Activated naive CD8-positive, alpha-beta T cell treated with anti-CD3 and anti-CD28 coated beads for 36 hours (primary cell): ENCODE data around the gene PRPF19. TPM values are rescaled to one million over a fixed set of nuclear protein-coding genes. Genes with fewer than 3 reads are reported as not detected.

ENCODE experiments used
- DNase-seq: peaks from one replicate; pipeline ENCODE4 v3.0.0; 2021
- H3K27ac Mint-ChIP-seq: one replicate; pipeline ENCODE4 v1.8.0; 2022; ENCODE audit warnings: mild to moderate bottlenecking, moderate library complexity, mixed read lengths
- H3K27me3 Mint-ChIP-seq: one replicate; pipeline ENCODE4 v1.8.0; 2022; ENCODE audit warnings: mild to moderate bottlenecking, mixed read lengths
- H3K36me3 Mint-ChIP-seq: one replicate; pipeline ENCODE4 v1.8.0; 2021; ENCODE audit warnings: mild to moderate bottlenecking, mixed read lengths
- H3K4me1 Mint-ChIP-seq: one replicate; pipeline ENCODE4 v1.8.0; 2021; ENCODE audit warnings: mixed read lengths
- H3K4me3 Mint-ChIP-seq: one replicate; pipeline ENCODE4 v1.8.0; 2022; ENCODE audit warnings: mild to moderate bottlenecking, moderate library complexity, mixed read lengths
- H3K9me3 Mint-ChIP-seq: one replicate; pipeline ENCODE4 v1.8.0; 2022; ENCODE audit warnings: mixed read lengths
- total RNA-seq, 2 experiments: library from RNA; stranded (reverse); gene quantifications; one replicate each; pipeline ENCODE4 v1.2.3, GENCODE V29; 2021

PRPF19 gene
- total RNA-seq, 2 experiments from 2014 or later = 209 to 213 TPM

DNA sequence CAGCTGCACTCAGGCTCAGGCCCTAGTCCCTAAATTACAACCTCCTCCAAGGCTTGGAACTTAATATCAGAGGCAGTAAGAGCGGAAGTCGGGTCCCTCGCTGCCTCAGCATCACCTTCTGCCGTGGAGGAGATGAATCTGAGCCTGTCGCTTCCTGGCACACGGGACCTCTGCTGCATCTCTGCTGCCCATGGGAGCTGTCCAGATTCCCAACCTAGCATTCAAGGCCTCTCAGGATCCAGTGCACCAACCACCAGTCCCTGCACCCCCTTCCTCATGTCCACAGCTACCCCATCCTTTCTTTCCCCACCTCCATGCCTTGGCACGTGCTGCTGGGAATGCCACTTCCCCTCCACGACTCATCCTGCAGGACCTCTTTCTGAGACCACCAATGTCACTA is 48.1 kb downstream of the PRPF19 start:
- Mint-ChIP-seq H3K27me3 (no peaks in the 10 kb centered on the region), H3K4me3 (no peak overlapping the region), H3K36me3 (peaks cover under 1% of the 10 kb centered on the region), H3K4me1 (peaks cover 26% of the 10 kb centered on the region), H3K27ac (no peak overlapping the region), H3K9me3 (no peaks in the 10 kb centered on the region)
- DNase-seq = no peak

DNA sequence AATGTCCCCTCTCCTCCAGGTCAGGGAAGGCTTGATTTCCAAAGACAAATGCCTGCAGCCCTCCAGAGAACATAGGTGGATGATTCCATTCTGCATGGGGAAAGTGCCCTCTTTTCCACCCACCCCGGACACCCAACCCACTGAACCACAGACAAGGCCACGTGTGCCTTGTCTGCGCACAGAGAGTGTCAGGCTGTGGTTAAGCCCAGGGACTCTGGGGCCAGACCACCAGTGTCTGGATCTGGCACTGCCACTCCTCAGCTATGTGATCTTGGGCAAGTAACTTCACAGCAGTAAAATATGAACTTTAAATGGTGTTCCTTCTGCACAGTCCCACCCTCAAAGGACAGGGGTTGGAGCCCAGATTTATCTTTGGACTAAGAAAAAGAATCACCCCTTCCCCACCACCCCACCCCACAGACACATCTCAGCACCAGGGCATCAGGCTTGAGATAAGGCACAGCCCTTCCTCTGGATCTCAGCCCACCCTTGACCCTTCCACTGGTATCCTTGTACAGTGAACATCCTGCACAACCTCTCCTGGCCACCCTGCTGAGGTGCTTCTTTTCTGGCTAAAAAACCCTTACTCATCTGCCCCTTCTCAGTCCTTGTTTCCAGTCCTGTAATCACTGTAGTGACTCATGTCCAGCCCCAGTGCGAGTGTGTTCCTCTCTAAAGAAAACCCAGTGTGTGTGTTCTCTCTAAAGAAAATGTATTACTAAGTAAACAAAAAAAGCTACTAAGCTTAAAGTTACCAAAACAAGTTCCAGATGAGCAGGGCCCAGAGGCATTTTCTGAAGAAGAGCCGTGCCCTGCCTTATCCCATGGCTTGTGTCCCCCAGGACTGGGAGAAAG is 48.8 kb downstream of the PRPF19 start:
- peaks cover 26% of the 10 kb centered on the region for H3K4me1 Mint-ChIP-seq
- H3K27ac Mint-ChIP-seq = peak overlapping the region; percentile 13
- no peak overlapping the region for H3K4me3 Mint-ChIP-seq
- DNase-seq = no peak
- H3K27me3 Mint-ChIP-seq = no peaks in the 10 kb centered on the region
- H3K9me3 Mint-ChIP-seq = no peaks in the 10 kb centered on the region
- H3K36me3 Mint-ChIP-seq = peaks cover 3% of the 10 kb centered on the region

DNA sequence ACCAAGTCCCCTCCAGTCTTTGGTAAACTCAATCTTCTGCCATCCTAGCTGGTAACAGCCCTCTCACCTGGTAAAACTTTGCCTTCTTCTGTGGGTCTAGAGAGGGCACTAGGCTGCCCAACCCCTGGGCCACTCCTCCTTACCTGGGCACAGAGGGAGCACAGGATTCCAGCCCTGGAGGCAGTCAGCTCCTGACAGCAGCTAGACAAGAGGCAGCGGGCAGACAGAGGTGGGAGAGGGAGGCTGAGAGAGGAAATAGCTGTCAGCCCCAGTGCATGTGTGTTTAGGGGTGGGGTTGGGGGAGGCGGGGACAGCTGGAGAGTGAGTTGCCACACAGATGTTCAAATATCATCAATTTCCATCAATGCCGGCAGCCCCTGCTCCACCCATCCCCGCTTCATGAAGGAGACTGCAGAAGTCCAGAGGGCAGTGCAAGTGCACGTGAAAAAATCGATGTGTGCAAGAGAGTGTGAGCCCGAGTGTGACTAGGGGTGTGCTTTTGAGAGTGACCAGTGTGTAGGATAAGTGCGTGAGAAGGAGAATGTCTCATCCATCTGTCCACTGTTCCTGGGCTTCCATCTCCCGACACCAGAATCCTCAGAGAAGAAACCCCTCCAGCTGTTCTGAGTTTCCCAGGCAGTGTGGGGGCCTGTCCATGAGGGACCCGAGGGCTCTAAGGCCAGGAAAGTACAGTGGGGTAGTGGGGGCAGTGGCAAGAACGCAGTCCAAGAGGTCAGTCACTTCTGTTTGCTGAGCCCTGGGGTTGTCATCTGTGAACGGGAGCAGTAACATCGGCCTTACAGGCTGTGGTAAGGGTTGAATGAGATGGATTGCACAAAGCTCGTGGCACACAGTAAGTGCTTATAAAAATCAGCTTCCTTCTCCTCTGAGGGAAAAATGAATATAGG is 50.4 kb downstream of the PRPF19 start, which contains the start of gene PTGDR2:
Gene PTGDR2 (minus strand): TSS at position 225 of the 908 bp plus-strand sequence. CDS start 2,228 bp downstream, outside the sequence.
- Mint-ChIP-seq H3K9me3 (no peaks in the 10 kb centered on the region), H3K36me3 (peaks cover 12% of the 10 kb centered on the region), H3K4me1 (peaks cover 26% of the 10 kb centered on the region), H3K27ac (no peak within 1 kb of the TSS), H3K4me3 (no peak within 1 kb of the TSS), H3K27me3 (no peaks in the 10 kb centered on the region)
- no peak for DNase-seq

DNA sequence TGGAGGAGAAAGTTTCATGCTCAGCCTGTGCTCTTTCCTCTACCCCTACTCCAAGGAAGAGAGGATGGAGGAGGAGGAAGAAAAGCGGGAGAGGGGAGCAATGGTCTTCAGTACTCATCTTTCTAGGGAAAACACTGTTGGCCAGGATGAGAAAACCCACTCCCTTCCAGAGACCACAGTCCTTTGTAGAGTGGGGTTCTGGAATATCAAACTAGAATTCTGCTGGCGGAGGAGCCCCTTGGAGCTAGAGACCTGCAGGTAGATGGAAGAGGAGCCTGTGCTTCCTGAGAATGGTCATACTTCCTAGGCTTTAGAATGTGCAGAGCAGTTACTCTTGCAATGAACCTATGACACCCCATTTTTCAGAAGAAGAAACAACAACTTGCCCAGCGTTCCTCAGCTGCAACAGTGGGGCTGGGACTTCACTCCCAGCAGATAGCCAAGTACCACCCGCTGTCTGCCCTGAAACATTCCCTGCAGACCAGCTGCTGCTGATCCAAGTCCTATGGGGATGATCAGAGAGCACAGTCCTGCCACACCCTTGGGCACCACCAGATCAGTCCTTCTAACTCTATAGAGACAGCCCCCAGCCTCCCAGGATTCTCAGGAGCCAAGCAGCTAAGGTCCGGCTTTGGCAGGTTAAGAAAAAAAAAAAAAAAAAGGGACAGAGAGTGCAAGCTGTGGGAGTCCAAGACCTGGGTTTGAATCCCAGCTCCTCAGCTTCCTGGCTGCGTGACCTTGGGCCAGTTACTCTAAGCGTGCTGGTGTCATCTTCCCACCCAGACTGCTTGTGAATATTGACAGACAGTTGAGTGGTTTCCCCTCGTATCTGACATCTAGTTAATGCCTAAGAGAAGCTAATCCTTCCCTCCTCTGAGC is 51.3 kb downstream of the PRPF19 start:
- H3K4me3 Mint-ChIP-seq = no peak overlapping the region
- peaks cover 26% of the 10 kb centered on the region for H3K4me1 Mint-ChIP-seq
- DNase-seq = no peak
- H3K27ac Mint-ChIP-seq = no peak overlapping the region
- H3K9me3 Mint-ChIP-seq = no peaks in the 10 kb centered on the region
- H3K36me3 Mint-ChIP-seq = peaks cover 18% of the 10 kb centered on the region
- H3K27me3 Mint-ChIP-seq = no peaks in the 10 kb centered on the region

DNA sequence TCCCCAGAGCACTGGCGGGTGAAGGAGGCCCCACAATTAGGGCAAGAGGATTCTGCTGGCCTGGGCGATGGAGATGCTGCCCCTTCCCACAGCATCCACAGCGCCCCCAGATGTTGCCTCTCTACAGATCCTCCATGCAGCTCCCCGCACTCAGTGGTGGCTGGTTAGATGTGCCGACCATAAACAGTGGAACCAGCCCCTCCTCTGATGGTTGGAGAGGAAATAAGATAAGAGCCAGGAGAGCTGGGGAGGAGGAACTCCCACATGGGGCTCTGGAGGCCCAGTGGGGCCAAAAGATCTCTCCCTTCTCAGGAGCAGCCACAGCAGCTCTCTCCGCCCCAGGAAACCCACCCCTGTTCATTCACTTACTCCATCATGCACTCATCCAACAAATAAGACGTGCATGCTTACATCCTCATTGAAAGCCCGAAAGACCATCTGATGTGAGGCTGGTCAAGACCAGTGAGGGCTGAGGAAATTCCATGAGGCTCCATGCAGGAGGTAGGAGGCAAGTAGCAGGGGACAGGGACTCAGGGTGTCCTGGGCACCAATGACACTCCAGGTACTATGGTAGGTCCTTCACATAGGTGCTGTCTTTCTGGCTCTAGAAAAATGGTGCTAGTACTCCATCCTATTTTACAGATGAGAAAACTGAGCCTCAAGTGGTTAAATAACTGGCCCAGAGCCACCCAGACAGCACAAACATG is 52.1 kb downstream of the PRPF19 start:
- H3K9me3 Mint-ChIP-seq = no peaks in the 10 kb centered on the region
- no peak overlapping the region for H3K27ac Mint-ChIP-seq

DNA sequence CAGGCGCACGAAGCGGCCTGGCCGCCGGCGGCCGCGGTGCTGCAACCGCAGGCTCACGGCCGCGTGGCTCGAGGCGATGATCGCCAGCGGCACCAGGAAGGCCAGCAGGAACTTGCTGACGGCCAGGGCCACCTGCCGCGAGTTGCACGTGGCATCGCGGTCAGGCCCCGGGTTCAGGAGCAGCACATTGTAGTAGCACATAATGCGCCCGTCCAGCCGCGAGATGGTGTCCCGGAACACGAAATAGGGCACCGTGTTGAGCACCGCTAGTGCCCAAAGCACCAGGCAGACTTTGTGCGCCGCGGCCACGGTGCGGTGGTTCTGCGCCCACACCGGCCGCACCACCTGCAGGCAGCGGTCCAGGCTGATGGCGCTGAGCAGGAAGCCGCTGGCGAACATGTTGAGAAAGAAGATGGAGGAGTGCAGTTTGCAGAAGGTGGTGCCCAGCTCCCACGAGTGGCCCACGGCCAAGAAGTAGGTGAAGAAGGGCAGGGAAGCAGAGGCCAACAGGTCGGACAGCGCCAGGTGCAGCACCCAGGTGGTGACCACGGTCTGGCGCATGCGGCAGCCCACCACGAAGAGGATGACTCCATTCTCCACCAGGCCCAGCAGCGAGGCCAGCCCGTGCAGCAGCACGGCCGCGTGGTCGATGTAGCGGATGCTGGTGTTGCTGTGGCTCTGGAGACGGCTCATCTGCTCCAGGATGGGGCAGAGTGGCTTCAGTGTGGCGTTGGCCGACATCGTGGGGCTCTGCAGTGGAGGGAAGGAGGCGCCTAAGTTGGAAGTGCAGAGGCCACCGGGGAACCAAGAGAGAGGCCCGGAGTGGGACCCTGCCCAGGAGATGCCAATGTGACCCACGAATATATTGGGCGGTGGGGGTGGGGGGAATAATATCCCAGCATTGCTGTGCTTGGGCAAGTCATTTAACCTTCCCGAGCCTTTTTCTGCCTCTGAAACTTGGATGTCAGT is 53.1 kb downstream of the PRPF19 start:
- no peaks in the 10 kb centered on the region for H3K9me3 Mint-ChIP-seq
- no peak overlapping the region for H3K27ac Mint-ChIP-seq
- no peak overlapping the region for H3K4me3 Mint-ChIP-seq
- H3K27me3 Mint-ChIP-seq = no peaks in the 10 kb centered on the region
- no peak for DNase-seq
- peaks cover 20% of the 10 kb centered on the region for H3K36me3 Mint-ChIP-seq
- peaks cover 15% of the 10 kb centered on the region for H3K4me1 Mint-ChIP-seq

More for the DNA sequence above, 52.1 kb downstream of the PRPF19 start:
- peaks cover 26% of the 10 kb centered on the region for H3K4me1 Mint-ChIP-seq
- peaks cover 20% of the 10 kb centered on the region for H3K36me3 Mint-ChIP-seq
- H3K4me3 Mint-ChIP-seq = no peak overlapping the region
- H3K27me3 Mint-ChIP-seq = no peaks in the 10 kb centered on the region
- DNase-seq = no peak

DNA sequence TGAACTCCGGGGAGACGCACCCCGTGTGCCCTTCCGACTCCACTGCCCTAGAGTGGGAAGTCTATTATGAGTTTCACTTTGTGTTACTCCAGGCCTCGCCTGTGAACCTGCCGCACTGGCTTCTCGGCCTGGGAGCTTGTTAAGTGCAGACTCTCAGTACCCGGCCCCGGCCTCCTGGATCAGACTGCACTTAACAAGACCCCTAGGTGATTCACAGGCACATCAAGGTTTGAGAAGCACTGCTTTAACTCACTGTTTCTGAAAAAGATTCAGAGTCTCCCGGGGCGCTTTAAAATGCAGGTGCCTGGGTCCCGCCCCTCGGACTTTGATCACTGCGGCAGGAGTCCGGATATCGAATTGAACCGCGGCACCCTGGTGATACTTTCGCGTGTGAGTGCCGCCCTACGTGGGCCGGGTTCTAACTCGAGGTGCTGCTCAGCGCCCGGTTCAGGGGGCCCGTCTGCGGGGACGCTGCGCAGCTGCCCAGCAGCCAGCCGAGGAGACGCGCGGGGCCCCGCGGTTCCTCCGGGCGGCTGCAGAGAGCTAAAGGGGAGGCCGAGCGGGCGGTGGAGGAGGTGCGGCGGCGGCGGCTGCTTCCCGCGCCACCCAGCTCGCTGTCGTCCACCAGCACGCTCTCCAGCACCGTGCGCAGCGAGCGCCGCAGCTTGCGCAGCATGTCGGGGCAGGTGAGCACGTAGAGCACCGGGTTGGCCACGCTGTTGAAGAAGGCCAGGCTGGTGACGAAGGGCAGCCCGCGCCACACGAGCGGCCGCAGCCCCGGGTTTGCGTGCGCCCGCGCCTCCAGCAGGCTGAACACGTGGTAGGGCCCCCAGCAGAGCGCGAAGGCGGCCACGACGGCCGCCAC is 54.0 kb downstream of the PRPF19 start:
- DNase-seq = no peak
- Mint-ChIP-seq H3K27ac (no peak overlapping the region), H3K4me3 (no peak overlapping the region), H3K4me1 (peaks cover 10% of the 10 kb centered on the region), H3K36me3 (peaks cover 20% of the 10 kb centered on the region), H3K27me3 (no peaks in the 10 kb centered on the region), H3K9me3 (no peaks in the 10 kb centered on the region)

DNA sequence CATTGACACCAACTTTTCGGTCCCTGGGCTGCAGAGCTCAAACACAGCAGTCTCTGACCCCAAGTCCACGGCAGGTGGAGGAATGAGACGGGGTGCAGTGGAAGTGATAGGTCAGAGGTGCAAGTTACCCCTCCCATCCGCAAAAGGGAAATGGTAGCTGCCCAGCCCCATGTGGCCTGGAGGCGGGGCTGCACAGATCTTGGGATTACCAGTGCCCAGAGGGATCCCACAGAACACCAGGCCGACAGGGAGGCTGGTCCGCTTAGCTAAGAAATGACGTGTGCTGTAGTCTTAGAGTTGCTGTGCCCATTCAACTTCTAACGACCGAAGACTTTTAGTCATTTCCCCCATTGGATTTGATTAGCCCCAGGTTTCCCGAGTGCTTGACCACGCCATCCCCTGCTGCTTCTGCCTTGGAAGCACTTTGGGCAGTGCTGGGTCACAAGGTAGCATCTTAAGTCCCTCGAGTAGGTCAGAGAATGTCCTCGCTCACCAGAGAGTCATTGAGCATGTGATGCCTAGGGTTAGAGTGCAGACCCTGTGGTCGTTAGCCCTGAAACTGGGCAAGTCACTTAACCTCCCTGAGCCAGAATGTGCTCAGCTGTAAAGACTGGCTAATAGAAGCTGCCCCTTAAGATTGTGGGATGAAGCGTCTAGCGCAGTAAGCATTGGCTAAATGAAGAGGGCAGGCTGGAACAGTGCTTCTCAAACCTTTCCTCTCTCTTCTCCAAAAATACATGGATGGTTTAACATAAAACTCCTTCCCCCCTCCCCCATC is 54.9 kb downstream of the PRPF19 start:
- H3K4me1 Mint-ChIP-seq = peaks cover 12% of the 10 kb centered on the region
- H3K27me3 Mint-ChIP-seq = no peaks in the 10 kb centered on the region
- peaks cover 23% of the 10 kb centered on the region for H3K36me3 Mint-ChIP-seq
- DNase-seq = no peak
- no peak overlapping the region for H3K27ac Mint-ChIP-seq
- no peak overlapping the region for H3K4me3 Mint-ChIP-seq
- no peaks in the 10 kb centered on the region for H3K9me3 Mint-ChIP-seq

DNA sequence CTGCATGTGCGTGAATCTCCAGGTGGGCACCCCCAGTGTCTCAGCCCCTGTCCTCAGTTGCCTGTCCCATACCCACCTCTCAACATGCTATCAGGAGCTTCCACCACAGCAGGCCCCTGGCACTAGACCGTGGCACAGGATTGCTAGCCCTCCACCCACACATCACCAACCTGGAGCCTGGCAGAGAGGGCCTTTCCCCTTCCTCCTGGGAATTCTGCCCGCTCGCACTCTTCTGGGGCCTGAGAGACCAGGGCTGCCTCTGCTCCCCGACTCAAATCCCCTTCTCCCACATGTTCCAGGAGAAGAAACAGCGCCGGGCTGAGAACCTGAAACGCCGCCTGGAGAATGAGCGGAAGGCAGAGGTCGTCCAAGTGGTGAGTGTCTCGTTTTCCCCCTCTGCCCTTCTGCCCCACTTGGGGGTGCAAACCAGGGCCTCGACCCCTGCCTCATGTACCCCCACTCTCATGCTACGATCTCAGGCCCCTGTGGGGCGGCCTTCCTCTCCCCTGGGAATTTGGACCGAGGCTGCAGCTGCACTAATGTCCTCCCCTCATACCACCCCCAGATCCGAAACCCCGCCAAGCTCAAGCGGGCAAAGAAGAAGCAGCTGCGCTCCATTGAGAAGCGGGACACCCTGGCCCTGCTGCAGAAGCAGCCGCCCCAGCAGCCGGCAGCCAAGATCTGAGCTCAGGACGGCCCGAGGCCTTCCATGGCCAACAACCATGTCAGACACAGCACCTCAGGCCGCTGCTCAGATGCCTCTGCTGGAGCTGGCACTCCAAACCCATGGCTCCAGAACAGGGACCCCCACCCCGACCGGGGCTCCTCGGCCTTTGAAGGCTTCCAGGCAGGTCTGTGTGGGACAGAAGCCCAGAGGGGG is 56.5 kb downstream of the PRPF19 start:
- no peaks in the 10 kb centered on the region for H3K27me3 Mint-ChIP-seq
- H3K27ac Mint-ChIP-seq = no peak overlapping the region
- no peaks in the 10 kb centered on the region for H3K9me3 Mint-ChIP-seq
- peaks cover 32% of the 10 kb centered on the region for H3K36me3 Mint-ChIP-seq
- H3K4me1 Mint-ChIP-seq = peaks cover 12% of the 10 kb centered on the region
- no peak overlapping the region for H3K4me3 Mint-ChIP-seq
- DNase-seq = no peak

DNA sequence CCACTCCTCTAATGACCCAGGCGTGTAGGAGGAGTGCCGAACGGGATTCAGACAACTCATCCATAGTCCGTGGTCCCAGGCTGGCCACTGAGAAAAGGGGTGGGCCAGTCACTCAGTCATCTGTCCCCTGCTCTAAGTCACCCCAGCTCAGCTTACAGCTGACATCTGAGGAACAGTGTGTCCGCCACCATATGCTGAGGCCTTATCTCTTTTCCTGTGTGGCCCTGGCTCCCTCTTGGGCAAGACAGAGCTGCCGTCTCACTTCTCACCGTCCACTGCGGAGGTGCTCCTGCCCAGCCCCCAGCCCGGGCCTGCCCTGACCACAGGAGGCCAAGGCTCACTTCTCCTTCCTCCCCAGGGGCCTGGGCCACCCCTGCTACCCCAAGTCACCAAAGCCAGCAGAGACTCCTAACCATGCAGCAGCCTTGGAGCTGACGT is 57.7 kb downstream of the PRPF19 start:
- H3K27ac Mint-ChIP-seq = no peak overlapping the region
- peaks cover 20% of the 10 kb centered on the region for H3K4me1 Mint-ChIP-seq
- no peak for DNase-seq
- no peak overlapping the region for H3K4me3 Mint-ChIP-seq
- no peaks in the 10 kb centered on the region for H3K9me3 Mint-ChIP-seq
- H3K36me3 Mint-ChIP-seq = peaks cover 43% of the 10 kb centered on the region
- no peaks in the 10 kb centered on the region for H3K27me3 Mint-ChIP-seq

DNA sequence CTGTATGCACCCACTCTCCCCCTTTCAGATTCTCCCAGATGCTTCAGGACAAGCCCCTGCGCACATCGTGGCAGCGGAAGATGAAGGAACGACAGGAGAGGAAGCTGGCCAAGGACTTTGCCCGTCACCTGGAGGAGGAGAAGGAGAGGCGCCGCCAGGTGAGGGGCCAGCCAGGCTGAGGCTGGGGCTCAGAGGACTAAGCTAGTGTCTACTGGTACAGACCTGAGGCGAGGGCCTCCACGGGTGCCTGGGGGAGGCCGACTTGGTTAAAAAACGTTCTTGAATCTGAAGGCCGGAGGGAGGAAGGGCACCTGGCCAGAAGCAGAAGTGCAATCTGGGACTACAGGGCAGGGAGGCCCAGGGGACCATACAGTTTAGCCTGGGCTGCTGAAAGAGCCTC is 58.5 kb downstream of the PRPF19 start:
- H3K27ac Mint-ChIP-seq = no peak overlapping the region
- H3K9me3 Mint-ChIP-seq = no peaks in the 10 kb centered on the region
- H3K36me3 Mint-ChIP-seq = peaks cover 49% of the 10 kb centered on the region
- no peak for DNase-seq
- peaks cover 28% of the 10 kb centered on the region for H3K4me1 Mint-ChIP-seq
- H3K4me3 Mint-ChIP-seq = no peak overlapping the region
- no peaks in the 10 kb centered on the region for H3K27me3 Mint-ChIP-seq
